ENCODE results near the gene GRK3.

- TF ChIP-seq CTCF (IDR thresholded peaks at IDR 0.05), result no peak
- no peak for TF ChIP-seq POLR2A (IDR thresholded peaks at IDR 0.05)
Observed at GRCh38 chr22:25644122-25644521, 79.6 kb downstream of the GRK3 start.

Data from Peyer's patch (tissue), 4 donors.